ENCODE measurements around the gene NOL6. TPM values are rescaled to one million over a fixed set of nuclear protein-coding genes. Genes with fewer than 3 reads are reported as not detected.
A peak's percentile ranks its signal among the peaks of the same experiment; 100 is the strongest.
"Not testable (repeated sequence)": the region's sequence is repeated elsewhere in the genome, so short reads cannot be mapped to it uniquely, and the experiment has no call there.

Gene NOL6
- total RNA-seq = 10 to 100 TPM; 25.7 to 37.2 (median 27.9) TPM

- H3K27me3 ChIP-seq = no peaks in the 10 kb centered on the region
- H3K4me1 ChIP-seq = peaks cover 0 to 23% (median 13%) of the 10 kb centered on the region in 4 donors
- no peaks in the 10 kb centered on the region for H3K9me3 ChIP-seq
- H3K27ac ChIP-seq = peak within 1 kb of the TSS; percentile 43 to 87 (median 72)
- 0 to 1% methylated on average over 31 to 32 of the region's 32 CpGs for WGBS, 2 donors
- TF ChIP-seq CTCF (IDR thresholded peaks at IDR 0.05) = peak in 1 of 5 experiments; percentile 44
- peak; percentile 93 to 96 for TF ChIP-seq EP300 (IDR thresholded peaks at IDR 0.05)
- TF ChIP-seq POLR2A (IDR thresholded peaks at IDR 0.05) = peak; percentile 52 to 63
- DNase-seq (ENCODE audit: low spot score in 2 of 2) = peak; percentile 97 to 99
- peaks cover 0 to 49% (median 11%) of the 10 kb centered on the region in 3 donors for H3K36me3 ChIP-seq
- H3K4me3 ChIP-seq = peak within 1 kb of the TSS; percentile 62 to 84 (median 80)
These were observed at the start of gene NOL6 for GRCh38 chr9:33473643-33474352. Gene NOL6, minus strand, starts transcription at chr9:33473924. Its CDS starts 82 bp downstream, at chr9:33473842.

- H3K4me1 ChIP-seq = peaks cover 0 to 15% (median 8%) of the 10 kb centered on the region in 4 donors
- H3K27me3 ChIP-seq = peaks cover 0 to 60% of the 10 kb centered on the region in 2 donors
- H3K4me3 ChIP-seq; H3K36me3 ChIP-seq; H3K9me3 ChIP-seq; H3K27ac ChIP-seq; DNase-seq (ENCODE audit: low spot score in 2 of 2): not testable (repeated sequence)
- 61 to 69% methylated on average over 6 of the region's 6 CpGs for WGBS, 2 donors
These were observed 48.1 kb upstream of the NOL6 start for GRCh38 chr9:33521861-33522260.

- DNase-seq (ENCODE audit: low spot score in 2 of 2); H3K4me3 ChIP-seq; H3K9me3 ChIP-seq; H3K4me1 ChIP-seq; H3K27ac ChIP-seq; H3K36me3 ChIP-seq: not testable (repeated sequence)
- WGBS, 2 donors = 56 to 57% methylated on average over 6 of the region's 6 CpGs
- H3K27me3 ChIP-seq = peaks cover 0 to 22% of the 10 kb centered on the region in 2 donors
These were observed 44.3 kb upstream of the NOL6 start for GRCh38 chr9:33517934-33518577.

- TF ChIP-seq EP300 (IDR thresholded peaks at IDR 0.05) (no peak), CTCF (IDR thresholded peaks at IDR 0.05) (peak; percentile 26 to 52 (median 45))
- DNase-seq (ENCODE audit: low spot score in 2 of 2) = no peak
- H3K4me1 ChIP-seq = no peaks in the 10 kb centered on the region
- WGBS, 2 donors = 72 to 80% methylated on average over 2 of the region's 2 CpGs
- no peaks in the 10 kb centered on the region for H3K36me3 ChIP-seq
- peaks cover 0 to 15% of the 10 kb centered on the region in 2 donors for H3K27me3 ChIP-seq
- H3K9me3 ChIP-seq = no peaks in the 10 kb centered on the region
- H3K27ac ChIP-seq = no peak overlapping the region
- H3K4me3 ChIP-seq = no peak overlapping the region
These were observed 43.6 kb upstream of the NOL6 start for GRCh38 chr9:33517373-33517772.

GRCh38 chr9:33516397-33516796, 42.7 kb upstream of the NOL6 start:
- not testable (repeated sequence) for H3K36me3 ChIP-seq; H3K4me3 ChIP-seq; H3K27me3 ChIP-seq; DNase-seq (ENCODE audit: low spot score in 2 of 2); H3K27ac ChIP-seq; H3K9me3 ChIP-seq; H3K4me1 ChIP-seq
- WGBS, 2 donors = 94 to 95% methylated on average over 1 of the region's 1 CpG

GRCh38 chr9:33515342-33515995, 41.7 kb upstream of the NOL6 start:
- not testable (repeated sequence) for H3K27me3 ChIP-seq; H3K9me3 ChIP-seq; H3K4me3 ChIP-seq; H3K36me3 ChIP-seq; H3K4me1 ChIP-seq; DNase-seq (ENCODE audit: low spot score in 2 of 2); H3K27ac ChIP-seq
- 36 to 54% methylated on average over 2 of the region's 2 CpGs for WGBS, 2 donors

- not testable (repeated sequence) for H3K9me3 ChIP-seq; DNase-seq (ENCODE audit: low spot score in 2 of 2); H3K4me3 ChIP-seq; H3K36me3 ChIP-seq; H3K4me1 ChIP-seq; H3K27ac ChIP-seq; H3K27me3 ChIP-seq
- 58 to 71% methylated on average over 2 of the region's 2 CpGs for WGBS, 2 donors
These were observed 38.8 kb upstream of the NOL6 start for GRCh38 chr9:33512535-33512934.

- Histone ChIP-seq H3K27ac (peak overlapping the region; percentile 80 to 89 (median 85)), H3K4me3 (peak overlapping the region; percentile 47 to 80 (median 62))
- H3K27me3 ChIP-seq; H3K9me3 ChIP-seq; H3K36me3 ChIP-seq; DNase-seq (ENCODE audit: low spot score in 2 of 2); H3K4me1 ChIP-seq: not testable (repeated sequence)
- WGBS, 2 donors = 0% methylated on average over 8 of the region's 8 CpGs
These were observed 37.4 kb upstream of the NOL6 start for GRCh38 chr9:33511184-33511517.
